Measurements from ENCODE around the gene NEBL. TPM values are rescaled to one million over a fixed set of nuclear protein-coding genes. Genes with fewer than 3 reads are reported as not detected.

NEBL gene
- total RNA-seq, 1 donor from 2014 or later, result 805 TPM

DNA sequence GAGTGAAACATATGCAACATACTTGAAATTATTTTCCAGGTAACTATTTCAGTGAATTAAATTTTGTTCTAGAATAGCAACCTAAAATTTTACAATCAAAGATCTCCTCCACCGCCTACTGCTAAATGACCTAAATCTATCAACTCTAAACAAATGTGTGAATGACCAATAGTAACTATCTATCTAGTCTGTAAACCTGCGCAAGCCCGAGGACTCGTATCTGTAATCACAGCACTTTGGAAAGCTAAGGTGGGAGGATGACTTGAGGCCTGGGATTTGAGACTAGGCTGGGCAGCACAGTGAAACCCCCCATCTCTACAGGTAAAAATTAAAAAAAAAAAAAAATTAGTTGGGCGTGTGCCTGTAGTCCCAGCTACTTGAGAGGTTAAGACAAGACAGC lies 83.0 kb downstream of the NEBL start:
- DNase-seq, result no peak
- Histone ChIP-seq H3K4me1 (peaks cover 19% of the 10 kb centered on the region), H3K36me3 (peaks cover 54% of the 10 kb centered on the region), H3K9me3 (replicated peaks) (no peaks in the 10 kb centered on the region), H3K27me3 (ENCODE audit: low read depth) (no peaks in the 10 kb centered on the region), H3K4me3 (no peak overlapping the region), H3K27ac (replicated peaks) (no peak overlapping the region)
- intact Hi-C loops (cut with micrococcal nuclease), result no loop called here
- TF ChIP-seq CTCF (IDR thresholded peaks at IDR 0.05; ENCODE audit: borderline replicate concordance), result no peak

GRCh38 chr10:20811131-20811530 lies 86.0 kb downstream of the NEBL start:
- no peak for DNase-seq
- no peaks in the 10 kb centered on the region for H3K27me3 ChIP-seq (ENCODE audit: low read depth)
- H3K4me1 ChIP-seq, result peaks cover 19% of the 10 kb centered on the region
- no peak for TF ChIP-seq CTCF (IDR thresholded peaks at IDR 0.05; ENCODE audit: borderline replicate concordance)
- H3K9me3 ChIP-seq (replicated peaks), result no peaks in the 10 kb centered on the region
- no peak overlapping the region for H3K27ac ChIP-seq (replicated peaks)
- H3K36me3 ChIP-seq, result peaks cover 47% of the 10 kb centered on the region
- no peak overlapping the region for H3K4me3 ChIP-seq
- intact Hi-C loops (cut with micrococcal nuclease), result no loop called here

DNA sequence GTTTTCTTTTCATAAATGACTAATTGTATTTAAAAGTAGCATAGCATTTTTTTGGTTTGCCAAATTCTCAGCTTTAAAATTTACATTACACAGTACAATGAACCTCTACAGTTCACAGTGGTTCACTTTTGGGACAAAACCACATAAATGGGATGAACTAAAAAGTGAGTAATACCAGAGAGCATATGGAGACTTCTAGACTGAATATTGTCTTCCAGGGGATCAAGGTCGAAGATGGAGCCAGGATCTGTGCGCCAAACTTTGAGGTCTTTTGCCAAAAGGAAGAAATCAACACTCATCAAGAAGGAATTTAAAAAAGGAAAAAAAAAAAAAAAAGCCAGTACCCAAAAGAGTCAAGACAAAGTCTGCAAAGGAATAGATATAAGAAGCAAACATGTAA lies 87.5 kb downstream of the NEBL start:
- DNase-seq, result no peak
- TF ChIP-seq CTCF (IDR thresholded peaks at IDR 0.05; ENCODE audit: borderline replicate concordance), result no peak
- Histone ChIP-seq H3K4me3 (no peak overlapping the region), H3K9me3 (replicated peaks) (no peaks in the 10 kb centered on the region), H3K27me3 (ENCODE audit: low read depth) (no peaks in the 10 kb centered on the region), H3K27ac (replicated peaks) (no peak overlapping the region), H3K4me1 (peaks cover 22% of the 10 kb centered on the region), H3K36me3 (peaks cover 46% of the 10 kb centered on the region)
- intact Hi-C loops (cut with micrococcal nuclease), result no loop called here

- intact Hi-C loops (cut with micrococcal nuclease), result no loop called here
- no peak for DNase-seq
- Histone ChIP-seq H3K36me3 (peaks cover 64% of the 10 kb centered on the region), H3K27me3 (ENCODE audit: low read depth) (no peaks in the 10 kb centered on the region), H3K4me3 (no peak overlapping the region), H3K9me3 (replicated peaks) (no peaks in the 10 kb centered on the region), H3K27ac (replicated peaks) (no peak overlapping the region), H3K4me1 (peaks cover 33% of the 10 kb centered on the region)
- no peak for TF ChIP-seq CTCF (IDR thresholded peaks at IDR 0.05; ENCODE audit: borderline replicate concordance)
These were observed 90.6 kb downstream of the NEBL start for GRCh38 chr10:20806487-20806886.

GRCh38 chr10:20797290-20797689 lies 99.8 kb downstream of the NEBL start:
- H3K36me3 ChIP-seq, result peaks cover 29% of the 10 kb centered on the region
- no peak overlapping the region for H3K4me3 ChIP-seq
- no peak for TF ChIP-seq CTCF (IDR thresholded peaks at IDR 0.05; ENCODE audit: borderline replicate concordance)
- H3K4me1 ChIP-seq, result peaks cover 28% of the 10 kb centered on the region
- H3K27me3 ChIP-seq (ENCODE audit: low read depth), result no peaks in the 10 kb centered on the region
- no peak overlapping the region for H3K27ac ChIP-seq (replicated peaks)
- DNase-seq, result no peak
- H3K9me3 ChIP-seq (replicated peaks), result no peaks in the 10 kb centered on the region
- intact Hi-C loops (cut with micrococcal nuclease), result no loop called here

- Histone ChIP-seq H3K4me3 (no peak overlapping the region), H3K36me3 (peaks cover 28% of the 10 kb centered on the region), H3K27ac (replicated peaks) (no peak overlapping the region), H3K4me1 (peaks cover 21% of the 10 kb centered on the region), H3K27me3 (ENCODE audit: low read depth) (no peaks in the 10 kb centered on the region), H3K9me3 (replicated peaks) (no peaks in the 10 kb centered on the region)
- DNase-seq, result no peak
- TF ChIP-seq CTCF (IDR thresholded peaks at IDR 0.05; ENCODE audit: borderline replicate concordance), result no peak
- intact Hi-C loops (cut with micrococcal nuclease), result no loop called here
These were observed 101.7 kb downstream of the NEBL start for GRCh38 chr10:20795391-20795790.

Data from left ventricle myocardium inferior (tissue), 1 donor.